ENCODE measurements around the gene IL17RC. TPM values are rescaled to one million over a fixed set of nuclear protein-coding genes. Genes with fewer than 3 reads are reported as not detected.

IL17RC gene
- total and polyA plus RNA-seq, 2 donors (not counting 1 experiment from before 2014, with no cell fraction given): 17.1 to 17.5 TPM

DNA sequence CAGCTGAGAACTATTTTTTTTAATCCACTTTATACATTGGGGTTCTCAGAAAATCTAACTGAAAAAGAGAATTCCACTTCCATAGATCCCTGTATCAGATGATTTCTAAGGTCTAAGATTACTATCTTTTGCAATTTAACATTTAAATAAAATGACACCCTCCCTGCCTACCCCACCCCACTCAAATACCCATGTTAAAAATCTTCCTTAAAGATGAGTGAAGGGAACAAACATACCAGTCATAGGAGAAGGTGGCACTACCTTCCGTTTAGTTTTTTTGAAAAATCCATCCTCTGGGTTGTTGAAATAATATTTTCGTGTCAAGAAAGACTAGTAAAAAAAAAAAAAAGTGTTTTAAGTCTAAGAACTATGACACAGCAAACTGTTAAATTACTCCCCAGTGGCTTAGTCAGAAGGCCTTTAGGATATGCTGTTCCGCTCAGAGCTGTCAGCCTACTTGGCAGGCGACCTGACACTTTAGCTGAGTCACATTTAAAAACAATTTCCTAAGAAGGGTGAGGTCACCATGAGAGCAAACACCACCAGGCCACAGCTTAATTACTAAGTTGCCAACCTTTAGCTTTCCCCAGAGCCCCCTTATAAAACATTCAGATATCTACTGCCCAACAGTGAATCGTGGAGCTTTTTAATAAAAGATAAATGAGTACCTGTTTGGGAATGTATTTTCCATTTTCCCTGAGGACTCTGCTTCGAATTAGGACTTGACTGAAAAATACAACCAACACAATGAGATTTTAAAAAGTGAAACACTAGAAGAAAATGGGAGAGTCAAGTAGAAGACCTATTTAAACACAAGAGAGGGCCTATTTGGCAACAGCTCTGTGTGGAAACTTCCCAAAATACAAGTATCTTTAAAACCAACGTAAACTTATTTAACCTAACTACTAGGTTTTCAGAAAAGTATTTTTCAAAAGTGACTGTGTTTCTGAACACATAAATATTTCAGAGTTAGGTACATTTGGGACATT lies 60.1 kb downstream of the IL17RC start:
- TF ChIP-seq, protein P1, sequence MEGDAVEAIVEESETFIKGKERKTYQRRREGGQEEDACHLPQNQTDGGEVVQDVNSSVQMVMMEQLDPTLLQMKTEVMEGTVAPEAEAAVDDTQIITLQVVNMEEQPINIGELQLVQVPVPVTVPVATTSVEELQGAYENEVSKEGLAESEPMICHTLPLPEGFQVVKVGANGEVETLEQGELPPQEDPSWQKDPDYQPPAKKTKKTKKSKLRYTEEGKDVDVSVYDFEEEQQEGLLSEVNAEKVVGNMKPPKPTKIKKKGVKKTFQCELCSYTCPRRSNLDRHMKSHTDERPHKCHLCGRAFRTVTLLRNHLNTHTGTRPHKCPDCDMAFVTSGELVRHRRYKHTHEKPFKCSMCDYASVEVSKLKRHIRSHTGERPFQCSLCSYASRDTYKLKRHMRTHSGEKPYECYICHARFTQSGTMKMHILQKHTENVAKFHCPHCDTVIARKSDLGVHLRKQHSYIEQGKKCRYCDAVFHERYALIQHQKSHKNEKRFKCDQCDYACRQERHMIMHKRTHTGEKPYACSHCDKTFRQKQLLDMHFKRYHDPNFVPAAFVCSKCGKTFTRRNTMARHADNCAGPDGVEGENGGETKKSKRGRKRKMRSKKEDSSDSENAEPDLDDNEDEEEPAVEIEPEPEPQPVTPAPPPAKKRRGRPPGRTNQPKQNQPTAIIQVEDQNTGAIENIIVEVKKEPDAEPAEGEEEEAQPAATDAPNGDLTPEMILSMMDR (conservative IDR thresholded peaks at IDR 0.05 in 1 of 2, IDR thresholded peaks at IDR 0.05 in 1 of 2; ENCODE audit: low read depth in 1 of 2, low read length in 2 of 2): no peak
- no peak for TF ChIP-seq EZH2 (IDR thresholded peaks at IDR 0.05; ENCODE audit: low read length, missing control alignments)
- Histone ChIP-seq H4K20me1 (ENCODE audit: control insufficient read depth, extremely low read depth, insufficient read depth, low read length) (no peaks in the 10 kb centered on the region), H3K9me3 (ENCODE audit: control insufficient read depth, insufficient read depth, low read depth, low read length) (no peaks in the 10 kb centered on the region), H3K27ac (ENCODE audit: insufficient read depth, low read length) (peak overlapping the region; percentile 72), H3K4me3 (replicated peaks in 1 of 4; ENCODE audit: control extremely low read depth in 1 of 4, insufficient read depth in 1 of 4, low read depth in 3 of 4, low read length in 4 of 4) (no peak overlapping the region), H3K4me2 (ENCODE audit: extremely low read depth, insufficient read depth, low read length) (peak overlapping the region; percentile 23), H3K9ac (ENCODE audit: insufficient read depth, low read length) (peak overlapping the region; percentile 21), H2AFZ (ENCODE audit: low read length) (no peak overlapping the region), H3K27me3 (ENCODE audit: control insufficient read depth, insufficient read depth, low read length) (no peaks in the 10 kb centered on the region), H3K36me3 (ENCODE audit: control insufficient read depth, insufficient read depth, low read length) (peaks cover 6% of the 10 kb centered on the region), H3K4me1 (ENCODE audit: control insufficient read depth, extremely low read depth, insufficient read depth, low read length) (peaks cover 14% of the 10 kb centered on the region), H3K79me2 (ENCODE audit: control insufficient read depth, insufficient read depth, low read length) (peaks cover 3% of the 10 kb centered on the region)
- DNase-seq (ENCODE audit: low read depth in 2 of 2): peak; percentile 98 to 99

DNA sequence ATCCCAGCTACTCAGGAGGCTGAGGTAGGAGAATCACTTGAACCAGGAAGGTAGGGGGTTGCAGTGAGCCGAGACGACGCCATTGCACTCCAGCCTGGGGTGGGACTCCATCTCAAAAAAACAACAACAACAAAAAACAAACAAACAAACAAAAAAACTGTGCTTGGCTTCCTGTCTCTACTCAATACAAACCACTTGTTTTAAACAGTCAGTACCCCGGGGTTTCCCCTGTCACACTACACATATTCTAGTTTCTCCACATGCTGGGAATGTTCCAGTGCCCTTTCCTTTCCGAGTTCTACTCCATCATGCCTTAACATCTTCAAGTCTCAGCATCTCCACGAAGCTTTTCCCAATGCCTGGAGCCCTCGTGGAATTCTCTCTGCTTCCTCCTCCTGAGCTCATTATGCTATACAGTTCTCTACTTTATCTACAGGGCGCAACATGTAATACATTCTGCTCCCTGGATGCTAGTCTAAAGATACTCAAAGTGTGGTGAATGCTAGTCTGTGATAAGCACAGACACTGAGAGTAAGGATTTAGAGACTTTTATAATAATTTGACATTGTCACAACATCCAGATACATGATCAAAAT lies 61.9 kb downstream of the IL17RC start:
- peaks cover 2% of the 10 kb centered on the region for H3K36me3 ChIP-seq (ENCODE audit: control insufficient read depth, insufficient read depth, low read length)
- H3K79me2 ChIP-seq (ENCODE audit: control insufficient read depth, insufficient read depth, low read length): peaks cover 9% of the 10 kb centered on the region
- H3K9me3 ChIP-seq (ENCODE audit: control insufficient read depth, insufficient read depth, low read depth, low read length): no peaks in the 10 kb centered on the region
- no peak overlapping the region for H3K4me3 ChIP-seq (replicated peaks in 1 of 4; ENCODE audit: control extremely low read depth in 1 of 4, insufficient read depth in 1 of 4, low read depth in 3 of 4, low read length in 4 of 4)
- H3K4me2 ChIP-seq (ENCODE audit: extremely low read depth, insufficient read depth, low read length): no peak overlapping the region
- H3K27ac ChIP-seq (ENCODE audit: insufficient read depth, low read length): no peak overlapping the region
- no peaks in the 10 kb centered on the region for H3K27me3 ChIP-seq (ENCODE audit: control insufficient read depth, insufficient read depth, low read length)
- no peak overlapping the region for H2AFZ ChIP-seq (ENCODE audit: low read length)
- DNase-seq (ENCODE audit: low read depth in 2 of 2): no peak
- H4K20me1 ChIP-seq (ENCODE audit: control insufficient read depth, extremely low read depth, insufficient read depth, low read length): no peaks in the 10 kb centered on the region
- H3K4me1 ChIP-seq (ENCODE audit: control insufficient read depth, extremely low read depth, insufficient read depth, low read length): peaks cover 17% of the 10 kb centered on the region
- no peak overlapping the region for H3K9ac ChIP-seq (ENCODE audit: insufficient read depth, low read length)
- TF ChIP-seq, protein P1 (conservative IDR thresholded peaks at IDR 0.05 in 1 of 2, IDR thresholded peaks at IDR 0.05 in 1 of 2; ENCODE audit: low read depth in 1 of 2, low read length in 2 of 2): no peak
- TF ChIP-seq EZH2 (IDR thresholded peaks at IDR 0.05; ENCODE audit: low read length, missing control alignments): no peak

DNA sequence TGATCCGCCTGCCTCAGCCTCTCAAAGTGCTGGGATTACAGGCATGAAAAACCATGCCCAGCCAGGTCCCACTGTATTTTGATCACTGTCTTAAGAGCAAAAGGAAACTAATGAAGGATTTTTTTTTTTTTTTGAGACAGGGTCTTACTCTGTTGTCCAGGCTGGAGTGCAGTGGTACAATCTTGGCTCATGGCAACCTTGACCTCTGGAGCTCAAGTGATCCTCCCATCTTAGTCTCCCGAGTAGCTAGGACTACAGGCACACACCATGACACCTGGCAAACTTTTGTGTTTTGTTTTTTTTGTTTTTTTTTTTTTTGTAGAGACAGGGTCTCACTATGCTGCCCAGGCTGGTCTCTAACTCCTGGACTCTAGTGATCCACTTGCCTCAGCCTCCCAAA lies 63.4 kb downstream of the IL17RC start:
- Histone ChIP-seq H3K4me3 (replicated peaks in 1 of 4; ENCODE audit: control extremely low read depth in 1 of 4, insufficient read depth in 1 of 4, low read depth in 3 of 4, low read length in 4 of 4) (no peak overlapping the region), H3K4me2 (ENCODE audit: extremely low read depth, insufficient read depth, low read length) (no peak overlapping the region), H3K36me3 (ENCODE audit: control insufficient read depth, insufficient read depth, low read length) (no peaks in the 10 kb centered on the region), H3K79me2 (ENCODE audit: control insufficient read depth, insufficient read depth, low read length) (peaks cover 16% of the 10 kb centered on the region), H3K27ac (ENCODE audit: insufficient read depth, low read length) (no peak overlapping the region), H3K9ac (ENCODE audit: insufficient read depth, low read length) (no peak overlapping the region), H3K9me3 (ENCODE audit: control insufficient read depth, insufficient read depth, low read depth, low read length) (no peaks in the 10 kb centered on the region), H3K27me3 (ENCODE audit: control insufficient read depth, insufficient read depth, low read length) (no peaks in the 10 kb centered on the region), H2AFZ (ENCODE audit: low read length) (no peak overlapping the region), H4K20me1 (ENCODE audit: control insufficient read depth, extremely low read depth, insufficient read depth, low read length) (no peaks in the 10 kb centered on the region), H3K4me1 (ENCODE audit: control insufficient read depth, extremely low read depth, insufficient read depth, low read length) (peaks cover 18% of the 10 kb centered on the region)
- TF ChIP-seq EZH2 (IDR thresholded peaks at IDR 0.05; ENCODE audit: low read length, missing control alignments): no peak
- DNase-seq (ENCODE audit: low read depth in 2 of 2): no peak

Other genes starting within 250 kb of the IL17RC start
- under 0.01 TPM in 1 of 2 replicates, not detected in the other for gene CPNE9, start 213.3 kb upstream of the IL17RC start, total RNA-seq
- not detected in 2 replicates for gene CPNE9, start 213.3 kb upstream of the IL17RC start, polyA plus RNA-seq
- gene BRPF1, start 185.4 kb upstream of the IL17RC start, total RNA-seq: 12.2 and 12.3 TPM in 2 replicates
- gene BRPF1, start 185.4 kb upstream of the IL17RC start, polyA plus RNA-seq: 4.1 and 7.1 TPM in 2 replicates
- gene OGG1, start 167.1 kb upstream of the IL17RC start, total RNA-seq: 23.6 and 24.4 TPM in 2 replicates
- 20.1 and 22.2 TPM in 2 replicates for gene OGG1, start 167.1 kb upstream of the IL17RC start, polyA plus RNA-seq
- 55.2 and 64.2 TPM in 2 replicates for gene CAMK1, start 147.2 kb upstream of the IL17RC start, total RNA-seq
- 27.7 and 37.0 TPM in 2 replicates for gene CAMK1, start 147.2 kb upstream of the IL17RC start, polyA plus RNA-seq
- gene TADA3, start 124.6 kb upstream of the IL17RC start, total RNA-seq: 69.3 and 87.9 TPM in 2 replicates
- 51.2 and 64.5 TPM in 2 replicates for gene TADA3, start 124.6 kb upstream of the IL17RC start, polyA plus RNA-seq
- 167 and 174 TPM in 2 replicates for gene ARPC4, start 124.0 kb upstream of the IL17RC start, total RNA-seq
- 307 and 350 TPM in 2 replicates for gene ARPC4, start 124.0 kb upstream of the IL17RC start, polyA plus RNA-seq
- gene TTLL3, start 106.8 kb upstream of the IL17RC start, total RNA-seq: 10.0 and 14.9 TPM in 2 replicates
- gene TTLL3, start 106.8 kb upstream of the IL17RC start, polyA plus RNA-seq: 11.3 and 16.1 TPM in 2 replicates
- gene RPUSD3, start 73.1 kb upstream of the IL17RC start, total RNA-seq: 16.2 and 22.1 TPM in 2 replicates
- 17.3 and 29.9 TPM in 2 replicates for gene RPUSD3, start 73.1 kb upstream of the IL17RC start, polyA plus RNA-seq
- gene CIDEC, start 36.8 kb upstream of the IL17RC start, total RNA-seq: 0.17 TPM in 1 of 2 replicates, not detected in the other
- 0.08 TPM in 1 of 2 replicates, not detected in the other for gene CIDEC, start 36.8 kb upstream of the IL17RC start, polyA plus RNA-seq
- gene JAGN1, start 26.5 kb upstream of the IL17RC start, total RNA-seq: 30.6 and 33.9 TPM in 2 replicates
- 36.6 and 44.9 TPM in 2 replicates for gene JAGN1, start 26.5 kb upstream of the IL17RC start, polyA plus RNA-seq
- gene IL17RE, start 14.2 kb upstream of the IL17RC start, total RNA-seq: 0.26 and 0.99 TPM in 2 replicates
- gene IL17RE, start 14.2 kb upstream of the IL17RC start, polyA plus RNA-seq: 1.9 and 2.6 TPM in 2 replicates
- gene CRELD1, start 16.7 kb downstream of the IL17RC start, total RNA-seq: 15.7 and 50.2 TPM in 2 replicates
- 23.8 and 24.2 TPM in 2 replicates for gene CRELD1, start 16.7 kb downstream of the IL17RC start, polyA plus RNA-seq
- gene PRRT3, start 35.3 kb downstream of the IL17RC start, total RNA-seq: 1.5 and 3.8 TPM in 2 replicates
- 3.1 and 4.5 TPM in 2 replicates for gene PRRT3, start 35.3 kb downstream of the IL17RC start, polyA plus RNA-seq
- 63.6 and 63.9 TPM in 2 replicates for gene EMC3, start 69.7 kb downstream of the IL17RC start, total RNA-seq
- 139 and 149 TPM in 2 replicates for gene EMC3, start 69.7 kb downstream of the IL17RC start, polyA plus RNA-seq
- 2.1 and 7.1 TPM in 2 replicates for gene FANCD2, start 109.3 kb downstream of the IL17RC start, total RNA-seq
- gene FANCD2, start 109.3 kb downstream of the IL17RC start, polyA plus RNA-seq: 9.7 and 25.5 TPM in 2 replicates
- not detected in 2 replicates for gene FANCD2OS, start 191.2 kb downstream of the IL17RC start, total RNA-seq
- not detected in 2 replicates for gene FANCD2OS, start 191.2 kb downstream of the IL17RC start, polyA plus RNA-seq
- 112 and 114 TPM in 2 replicates for gene BRK1, start 198.6 kb downstream of the IL17RC start, total RNA-seq
- 303 and 326 TPM in 2 replicates for gene BRK1, start 198.6 kb downstream of the IL17RC start, polyA plus RNA-seq
- 36.7 and 39.3 TPM in 2 replicates for gene VHL, start 224.7 kb downstream of the IL17RC start, total RNA-seq
- 13.3 and 13.8 TPM in 2 replicates for gene VHL, start 224.7 kb downstream of the IL17RC start, polyA plus RNA-seq
- gene IRAK2, start 247.8 kb downstream of the IL17RC start, total RNA-seq: 4.4 and 6.6 TPM in 2 replicates
- gene IRAK2, start 247.8 kb downstream of the IL17RC start, polyA plus RNA-seq: 1.5 and 3.6 TPM in 2 replicates